ENCODE measurements around the gene FAM229A. TPM values are rescaled to one million over a fixed set of nuclear protein-coding genes. Genes with fewer than 3 reads are reported as not detected.

FAM229A gene
- total and polyA plus RNA-seq, 3 donors from 2014 or later = 71.5 to 194 (median 103) TPM

DNA sequence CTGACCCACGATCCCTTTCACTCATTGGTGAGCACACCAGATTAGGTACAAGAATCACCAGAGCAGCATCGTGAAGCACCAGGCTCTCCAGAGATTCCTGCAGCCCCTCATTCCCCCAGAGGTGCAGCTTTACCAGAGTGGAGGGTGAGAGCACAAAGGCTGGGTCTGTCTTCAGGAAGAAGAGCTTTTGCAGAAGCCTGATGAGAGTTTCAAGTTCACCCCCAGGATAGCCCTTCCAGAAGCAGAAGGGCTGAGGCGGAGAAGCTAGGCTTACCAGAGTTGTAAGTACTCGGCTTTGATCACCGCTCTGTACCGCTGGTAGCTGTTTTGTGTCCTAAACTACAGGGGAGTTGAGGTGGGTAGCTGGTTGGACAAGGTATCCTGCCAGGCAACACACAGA is 3.2 kb upstream of the FAM229A start:
- Histone ChIP-seq H3K9me3 (no peaks in the 10 kb centered on the region), H3K4me1 (peaks cover 29% of the 10 kb centered on the region), H3K4me3 (no peak overlapping the region), H3K36me3 (ENCODE audit: low read depth, missing control alignments) (no peaks in the 10 kb centered on the region), H3K27ac (peak overlapping the region in 1 of 2 donors; percentile 24), H3K27me3 (no peaks in the 10 kb centered on the region)
- WGBS, 2 donors = 73 to 77% methylated on average over 6 of the region's 6 CpGs
- no peak for TF ChIP-seq POLR2A (IDR thresholded peaks at IDR 0.05)
- TF ChIP-seq, protein P1, sequence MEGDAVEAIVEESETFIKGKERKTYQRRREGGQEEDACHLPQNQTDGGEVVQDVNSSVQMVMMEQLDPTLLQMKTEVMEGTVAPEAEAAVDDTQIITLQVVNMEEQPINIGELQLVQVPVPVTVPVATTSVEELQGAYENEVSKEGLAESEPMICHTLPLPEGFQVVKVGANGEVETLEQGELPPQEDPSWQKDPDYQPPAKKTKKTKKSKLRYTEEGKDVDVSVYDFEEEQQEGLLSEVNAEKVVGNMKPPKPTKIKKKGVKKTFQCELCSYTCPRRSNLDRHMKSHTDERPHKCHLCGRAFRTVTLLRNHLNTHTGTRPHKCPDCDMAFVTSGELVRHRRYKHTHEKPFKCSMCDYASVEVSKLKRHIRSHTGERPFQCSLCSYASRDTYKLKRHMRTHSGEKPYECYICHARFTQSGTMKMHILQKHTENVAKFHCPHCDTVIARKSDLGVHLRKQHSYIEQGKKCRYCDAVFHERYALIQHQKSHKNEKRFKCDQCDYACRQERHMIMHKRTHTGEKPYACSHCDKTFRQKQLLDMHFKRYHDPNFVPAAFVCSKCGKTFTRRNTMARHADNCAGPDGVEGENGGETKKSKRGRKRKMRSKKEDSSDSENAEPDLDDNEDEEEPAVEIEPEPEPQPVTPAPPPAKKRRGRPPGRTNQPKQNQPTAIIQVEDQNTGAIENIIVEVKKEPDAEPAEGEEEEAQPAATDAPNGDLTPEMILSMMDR (IDR thresholded peaks at IDR 0.05) = no peak
- intact Hi-C loops (cut with DNase I; ENCODE audit: low total_unique reads) = no loop called here
- no peak for DNase-seq

DNA sequence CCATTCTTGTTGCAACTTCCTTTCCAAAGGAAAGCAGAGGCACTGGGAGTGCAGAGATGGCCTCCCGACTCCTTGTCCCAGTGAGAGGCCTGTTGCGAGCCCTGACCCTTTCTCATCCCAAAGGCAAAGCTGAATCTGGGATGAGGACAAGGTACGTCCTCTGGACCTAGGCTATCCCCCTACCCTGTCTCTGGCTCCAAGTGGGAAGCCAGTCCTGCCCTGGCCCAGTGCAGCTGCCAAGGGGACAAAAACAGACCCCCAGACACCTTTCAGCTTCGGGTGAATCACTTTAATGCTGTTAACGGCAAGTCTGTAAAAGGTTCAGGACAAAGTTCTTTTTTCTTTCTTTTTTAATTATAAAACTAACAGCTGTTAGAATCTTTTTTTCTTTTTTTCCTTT is 2.6 kb upstream of the FAM229A start:
- no peaks in the 10 kb centered on the region for H3K36me3 ChIP-seq (ENCODE audit: low read depth, missing control alignments)
- TF ChIP-seq, protein P1 (IDR thresholded peaks at IDR 0.05) = no peak
- TF ChIP-seq POLR2A (IDR thresholded peaks at IDR 0.05) = no peak
- H3K4me1 ChIP-seq = peaks cover 29% of the 10 kb centered on the region
- no peaks in the 10 kb centered on the region for H3K9me3 ChIP-seq
- H3K27me3 ChIP-seq = no peaks in the 10 kb centered on the region
- WGBS, 2 donors = 77 to 85% methylated on average over 5 of the region's 5 CpGs
- intact Hi-C loops (cut with DNase I; ENCODE audit: low total_unique reads) = no loop called here
- no peak for DNase-seq
- H3K4me3 ChIP-seq = no peak overlapping the region
- H3K27ac ChIP-seq = peak overlapping the region in 1 of 2 donors; percentile 24

DNA sequence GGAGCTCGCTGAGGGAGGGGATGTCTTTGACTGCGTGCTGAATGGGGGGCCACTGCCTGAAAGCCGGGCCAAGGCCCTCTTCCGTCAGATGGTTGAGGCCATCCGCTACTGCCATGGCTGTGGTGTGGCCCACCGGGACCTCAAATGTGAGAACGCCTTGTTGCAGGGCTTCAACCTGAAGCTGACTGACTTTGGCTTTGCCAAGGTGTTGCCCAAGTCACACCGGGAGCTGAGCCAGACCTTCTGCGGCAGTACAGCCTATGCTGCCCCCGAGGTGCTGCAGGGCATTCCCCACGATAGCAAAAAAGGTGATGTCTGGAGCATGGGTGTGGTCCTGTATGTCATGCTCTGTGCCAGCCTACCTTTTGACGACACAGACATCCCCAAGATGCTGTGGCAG is 1.4 kb upstream of the FAM229A start:
- DNase-seq = no peak
- Histone ChIP-seq H3K27me3 (no peaks in the 10 kb centered on the region), H3K4me3 (no peak overlapping the region), H3K4me1 (peaks cover 29% of the 10 kb centered on the region), H3K27ac (no peak overlapping the region), H3K36me3 (ENCODE audit: low read depth, missing control alignments) (no peaks in the 10 kb centered on the region), H3K9me3 (no peaks in the 10 kb centered on the region)
- TF ChIP-seq, protein P1 (IDR thresholded peaks at IDR 0.05) = no peak
- TF ChIP-seq POLR2A (IDR thresholded peaks at IDR 0.05) = no peak
- intact Hi-C loops (cut with DNase I; ENCODE audit: low total_unique reads) = no loop called here
- 79 to 92% methylated on average over 7 to 12 of the region's 12 CpGs for WGBS, 2 donors

DNA sequence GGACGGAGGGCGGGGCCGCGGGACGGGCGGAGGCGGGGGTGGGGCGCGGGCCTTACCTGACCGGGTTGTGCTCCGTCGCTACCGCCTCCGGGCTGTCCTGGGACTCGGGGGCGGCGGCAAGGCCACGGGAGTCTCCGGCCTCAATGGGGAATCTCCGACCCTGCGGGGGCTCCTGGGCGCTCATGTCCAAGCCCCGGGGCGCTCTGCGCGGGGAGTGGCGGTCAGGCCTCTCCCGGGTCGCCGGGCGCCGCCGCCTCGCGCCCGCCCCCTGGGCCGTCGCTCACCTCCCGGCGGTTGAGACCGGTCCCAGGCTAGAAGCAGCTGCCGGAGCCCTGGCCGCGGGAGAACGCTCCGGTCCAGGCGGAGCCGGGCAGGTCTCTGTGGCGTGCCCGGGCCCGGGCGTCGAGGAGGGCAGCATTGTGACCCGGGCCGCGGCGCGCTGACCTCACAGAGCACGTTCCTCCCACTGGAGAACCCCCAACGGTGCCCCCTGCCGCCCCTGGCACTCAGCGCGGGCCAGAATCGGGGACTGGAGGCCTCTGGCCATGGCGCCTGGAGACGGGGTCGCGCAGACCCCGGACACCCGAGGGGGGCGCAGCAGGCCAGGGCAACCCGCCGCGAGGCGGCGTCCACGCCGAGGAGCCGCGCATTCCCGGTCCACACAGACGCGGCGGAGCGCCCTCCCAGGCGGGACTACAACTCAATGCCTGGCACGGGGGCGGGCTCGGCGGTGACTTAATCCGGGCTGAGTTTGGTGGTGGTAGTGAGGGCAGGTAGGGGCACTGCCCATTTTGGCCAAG is 411 bp downstream of the FAM229A start:
- intact Hi-C loops (cut with DNase I; ENCODE audit: low total_unique reads) = no loop called here
- TF ChIP-seq, protein P1 (IDR thresholded peaks at IDR 0.05) = peak; percentile 33 to 51 (median 37)
- TF ChIP-seq POLR2A (IDR thresholded peaks at IDR 0.05) = no peak
- H3K36me3 ChIP-seq (ENCODE audit: low read depth, missing control alignments) = no peaks in the 10 kb centered on the region
- peak overlapping the region; percentile 84 to 94 for H3K27ac ChIP-seq
- no peaks in the 10 kb centered on the region for H3K27me3 ChIP-seq
- H3K4me3 ChIP-seq = peak overlapping the region; percentile 37 to 55
- DNase-seq = peak; percentile 74
- no peaks in the 10 kb centered on the region for H3K9me3 ChIP-seq
- 3 to 4% methylated on average over 12 to 59 of the region's 91 CpGs for WGBS, 2 donors
- H3K4me1 ChIP-seq = peaks cover 29% of the 10 kb centered on the region

DNA sequence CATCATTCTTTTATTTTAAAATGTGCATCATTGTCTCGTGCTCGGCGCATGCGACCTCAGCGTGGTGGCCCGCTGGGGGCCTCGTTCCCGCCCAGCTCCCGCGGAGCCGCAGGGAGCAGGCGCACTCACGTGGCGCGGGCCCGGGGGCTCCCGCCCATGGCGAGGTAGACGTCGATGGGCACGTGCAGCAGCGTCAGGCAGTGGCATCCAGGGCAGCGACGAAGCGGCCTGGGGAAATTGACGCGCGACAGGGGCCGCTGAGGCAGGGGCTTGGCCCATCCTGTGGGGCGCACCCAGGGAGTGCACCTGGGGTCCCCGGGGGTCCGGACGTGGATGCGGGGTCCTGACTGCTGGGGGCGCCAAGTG is 994 bp downstream of the FAM229A start:
- TF ChIP-seq, protein P1 (IDR thresholded peaks at IDR 0.05) = no peak
- no peak for TF ChIP-seq POLR2A (IDR thresholded peaks at IDR 0.05)

More for the DNA sequence above, 994 bp downstream of the FAM229A start:
- Histone ChIP-seq H3K27ac (peak overlapping the region; percentile 84 to 94), H3K27me3 (no peaks in the 10 kb centered on the region), H3K36me3 (ENCODE audit: low read depth, missing control alignments) (no peaks in the 10 kb centered on the region), H3K4me3 (peak overlapping the region; percentile 37 to 55), H3K4me1 (peaks cover 33% of the 10 kb centered on the region), H3K9me3 (no peaks in the 10 kb centered on the region)
- intact Hi-C loops (cut with DNase I; ENCODE audit: low total_unique reads) = no loop called here
- 19 to 38% methylated on average over 10 to 35 of the region's 35 CpGs for WGBS, 2 donors
- peak; percentile 80 for DNase-seq
